HG03439 (cell line): Measurements from ENCODE around the gene PCSK5.

Experiments used
- ATAC-seq: cut with Tn5 transposase; IDR thresholded peaks from one replicate; pipeline ENCODE4 v1.9.1; 2021; ENCODE audit warnings: mild to moderate bottlenecking, moderate library complexity; ENCODE audit not compliant: unreplicated experiment

The PCSK5 gene

GRCh38 chr9:76115396-76115795 lies 224.9 kb downstream of the PCSK5 start:
- ATAC-seq, result no peak

DNA sequence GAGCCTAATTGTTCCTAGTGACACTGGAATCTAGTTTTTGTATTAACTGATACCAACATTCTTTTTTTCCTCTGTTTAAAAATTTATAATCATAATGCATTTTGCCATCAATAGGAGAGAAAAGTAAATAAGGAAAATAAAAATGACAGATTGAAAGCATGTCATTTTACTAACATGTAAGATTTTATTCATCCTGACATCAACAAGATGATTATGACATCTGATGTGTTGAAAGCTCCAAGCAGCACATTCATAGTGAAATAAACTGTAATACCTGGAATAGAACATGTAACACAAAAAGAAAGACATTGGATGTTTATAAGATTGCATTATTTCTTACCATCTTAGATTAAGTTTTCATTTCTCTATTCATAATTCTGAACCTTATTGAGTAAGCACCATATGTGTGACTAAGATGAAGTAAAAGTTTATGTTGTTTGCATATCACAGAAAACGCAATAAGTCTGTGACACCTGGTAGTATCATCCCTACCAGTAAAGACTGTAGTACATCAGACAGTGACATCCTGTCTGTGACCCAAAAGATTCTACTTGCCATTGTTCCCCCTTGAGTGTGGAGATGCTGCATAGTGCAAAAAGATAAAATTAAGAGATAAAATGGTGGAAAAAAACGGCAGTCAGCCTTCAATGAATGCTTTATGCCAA lies 225.6 kb downstream of the PCSK5 start:
- no peak for ATAC-seq

- ATAC-seq, result no peak
Measured at GRCh38 chr9:76116913-76117312, 226.4 kb downstream of the PCSK5 start.

DNA sequence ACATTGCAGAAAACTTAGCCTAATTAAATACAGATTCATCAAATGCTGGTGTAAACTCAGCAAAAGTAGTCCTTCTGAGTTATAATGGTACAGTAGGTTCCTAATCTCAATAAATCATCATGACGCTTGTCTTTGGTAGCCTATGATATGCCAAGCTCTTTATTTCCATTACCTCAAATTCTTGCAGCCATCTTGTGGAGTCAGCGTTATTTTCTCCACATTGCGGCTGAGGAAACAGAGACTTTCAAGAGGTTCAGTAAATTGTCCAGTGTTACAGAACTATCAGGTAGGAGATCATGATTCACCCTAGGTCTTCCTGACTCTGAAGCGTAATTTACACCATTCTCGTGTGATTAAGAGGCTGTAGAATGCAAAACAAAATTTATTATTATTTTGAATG lies 237.2 kb downstream of the PCSK5 start:
- no peak for ATAC-seq

GRCh38 chr9:76135902-76136301 lies 245.4 kb downstream of the PCSK5 start:
- no peak for ATAC-seq

DNA sequence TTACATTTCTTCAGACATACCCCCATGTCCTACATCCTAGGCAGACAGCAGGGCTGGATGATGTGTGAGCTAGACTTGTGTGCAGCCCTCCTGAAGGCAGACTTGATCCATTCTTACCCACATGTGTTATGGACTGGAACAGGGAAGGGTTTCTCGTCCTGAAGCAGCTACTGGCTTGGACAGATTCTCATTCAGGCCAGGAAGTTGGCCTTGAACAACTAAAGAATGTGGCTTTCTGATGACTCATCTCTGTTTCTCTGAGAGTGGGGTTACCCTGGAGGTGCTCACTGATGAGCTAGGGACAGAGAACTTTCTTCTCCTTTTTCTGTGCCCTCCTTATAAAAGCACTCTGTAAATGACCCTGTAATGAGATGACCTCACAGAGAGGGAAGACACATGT lies 246.5 kb downstream of the PCSK5 start:
- ATAC-seq, result no peak

GRCh38 chr9:76137931-76138330 lies 247.5 kb downstream of the PCSK5 start:
- no peak for ATAC-seq

DNA sequence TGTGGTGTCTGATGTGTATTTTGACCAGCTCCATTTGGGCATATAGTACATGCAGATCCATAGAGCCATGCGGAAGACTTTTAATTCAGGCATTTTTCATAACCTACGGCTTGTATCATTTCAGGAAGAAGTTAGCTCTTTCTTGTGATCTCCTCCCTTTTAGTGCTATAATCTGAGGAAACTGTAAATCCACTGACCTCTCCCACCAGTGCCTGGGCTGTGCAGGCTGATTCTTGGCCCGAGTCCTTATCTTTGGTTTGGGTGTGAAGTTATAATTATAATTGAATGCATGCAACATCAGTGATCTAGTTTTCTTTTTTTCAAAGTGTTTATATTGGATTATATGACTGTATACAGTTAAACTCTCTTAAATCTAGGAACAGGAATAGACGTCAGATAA lies 247.9 kb downstream of the PCSK5 start:
- no peak for ATAC-seq

- no peak for ATAC-seq
Measured at GRCh38 chr9:76143834-76144233, 253.4 kb downstream of the PCSK5 start.

DNA sequence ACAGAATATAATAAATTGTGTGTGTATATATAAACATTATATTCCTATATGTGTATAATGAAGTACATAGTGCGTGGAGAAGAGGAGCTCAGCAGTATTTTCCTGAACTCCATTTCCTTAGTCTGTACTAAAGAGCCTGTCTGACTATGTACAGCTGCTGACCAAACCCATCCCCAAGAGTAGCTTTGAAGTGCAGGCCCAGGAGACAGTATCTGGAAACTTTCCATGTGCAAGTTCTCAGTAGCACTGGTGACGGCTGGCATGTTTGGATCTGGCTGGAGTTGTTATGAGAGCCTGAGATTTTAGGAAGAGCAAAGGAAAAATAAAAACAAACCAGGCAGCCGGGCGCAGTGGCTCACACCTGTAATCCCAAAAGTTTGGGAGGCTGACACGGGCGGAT lies 259.5 kb downstream of the PCSK5 start:
- ATAC-seq, result no peak

DNA sequence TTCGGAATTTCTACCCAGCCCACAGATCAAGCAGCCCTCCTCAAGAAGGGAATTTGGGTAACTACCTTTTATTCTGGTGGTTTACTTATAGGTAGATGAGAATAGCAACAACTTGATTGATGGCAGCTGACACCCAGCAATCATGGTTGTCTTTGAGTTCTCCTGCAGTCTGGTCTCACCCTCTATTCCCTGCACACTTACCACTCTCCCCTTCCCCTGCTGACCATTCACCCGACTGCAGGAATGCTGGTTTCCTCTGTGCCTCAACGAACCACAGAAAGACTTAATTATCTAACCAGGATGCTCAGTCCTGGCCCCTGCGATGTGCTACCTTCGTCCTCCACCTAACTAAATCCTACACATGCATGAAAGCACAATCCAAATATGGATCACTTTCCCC lies 260.8 kb downstream of the PCSK5 start:
- no peak for ATAC-seq

DNA sequence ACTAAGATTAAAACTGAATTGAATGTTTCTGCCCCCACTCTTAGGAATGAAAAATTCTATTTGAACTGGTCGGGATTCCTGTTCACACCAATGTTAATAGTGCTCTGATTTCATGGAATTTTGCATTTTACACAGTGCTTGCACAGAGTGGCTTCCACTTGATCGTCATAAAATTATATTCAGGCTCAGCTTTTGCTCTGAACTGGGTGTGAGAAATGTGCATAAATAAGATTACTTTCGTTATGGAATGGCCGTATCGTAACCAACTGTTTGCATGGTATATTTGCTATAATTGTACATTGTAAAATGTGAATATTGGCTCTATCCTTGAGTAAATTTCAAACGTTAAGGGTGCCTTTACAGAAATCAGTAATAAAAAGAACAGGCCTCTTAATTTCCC lies 262.9 kb downstream of the PCSK5 start:
- ATAC-seq, result no peak

DNA sequence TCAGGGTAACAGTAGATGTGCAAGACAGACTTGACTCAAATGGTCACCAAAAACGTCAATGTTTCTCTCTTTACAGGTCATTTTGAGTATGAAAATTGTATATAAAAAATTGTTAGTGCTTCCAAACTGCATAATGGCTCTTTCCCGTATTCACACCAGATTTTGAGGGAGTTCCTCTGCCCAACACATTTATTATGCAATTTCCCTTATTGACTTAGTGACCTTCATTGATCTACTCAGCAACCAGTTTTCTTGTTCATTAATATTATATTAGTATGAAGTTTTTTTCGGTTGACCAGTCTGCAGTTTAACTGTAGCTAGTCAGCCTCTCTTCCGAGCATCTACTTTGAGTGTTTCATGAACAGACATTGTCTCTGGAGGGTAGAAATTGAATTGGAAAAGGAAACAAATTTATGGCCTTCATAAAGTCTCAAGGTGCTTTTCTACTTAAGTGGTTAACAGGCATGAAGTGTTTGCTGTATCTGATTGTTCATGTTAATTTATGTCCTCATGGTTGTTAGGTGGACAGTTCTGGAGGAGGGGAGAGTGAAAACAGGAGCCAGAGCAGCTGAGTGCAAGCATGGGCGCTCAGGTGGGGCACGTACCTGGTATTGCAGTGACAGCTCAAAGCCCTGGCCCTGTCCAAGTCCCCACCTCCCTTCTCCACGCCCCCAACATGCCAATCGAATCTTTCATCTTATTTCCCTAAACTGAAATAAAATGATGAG lies 263.6 kb downstream of the PCSK5 start:
- no peak for ATAC-seq

- no peak for ATAC-seq
Measured at GRCh38 chr9:76155361-76155760, 264.9 kb downstream of the PCSK5 start.

DNA sequence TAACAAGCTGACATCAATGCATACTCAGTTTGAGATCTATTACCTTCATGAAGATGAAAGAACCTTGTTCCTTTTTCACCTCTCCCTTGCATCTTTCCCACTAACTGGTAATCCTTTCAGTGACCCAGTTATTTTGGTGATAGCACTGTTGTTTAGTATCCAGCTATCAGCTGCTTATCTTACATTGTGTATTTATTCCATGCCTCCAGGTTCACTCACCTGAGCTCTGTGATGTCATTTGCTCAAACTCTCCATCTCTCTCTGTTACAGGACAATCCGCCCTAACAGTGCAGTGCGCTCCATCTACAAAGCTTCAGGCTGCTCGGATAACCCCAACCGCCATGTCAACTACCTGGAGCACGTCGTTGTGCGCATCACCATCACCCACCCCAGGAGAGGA lies 268.2 kb downstream of the PCSK5 start:
- ATAC-seq, result no peak

DNA sequence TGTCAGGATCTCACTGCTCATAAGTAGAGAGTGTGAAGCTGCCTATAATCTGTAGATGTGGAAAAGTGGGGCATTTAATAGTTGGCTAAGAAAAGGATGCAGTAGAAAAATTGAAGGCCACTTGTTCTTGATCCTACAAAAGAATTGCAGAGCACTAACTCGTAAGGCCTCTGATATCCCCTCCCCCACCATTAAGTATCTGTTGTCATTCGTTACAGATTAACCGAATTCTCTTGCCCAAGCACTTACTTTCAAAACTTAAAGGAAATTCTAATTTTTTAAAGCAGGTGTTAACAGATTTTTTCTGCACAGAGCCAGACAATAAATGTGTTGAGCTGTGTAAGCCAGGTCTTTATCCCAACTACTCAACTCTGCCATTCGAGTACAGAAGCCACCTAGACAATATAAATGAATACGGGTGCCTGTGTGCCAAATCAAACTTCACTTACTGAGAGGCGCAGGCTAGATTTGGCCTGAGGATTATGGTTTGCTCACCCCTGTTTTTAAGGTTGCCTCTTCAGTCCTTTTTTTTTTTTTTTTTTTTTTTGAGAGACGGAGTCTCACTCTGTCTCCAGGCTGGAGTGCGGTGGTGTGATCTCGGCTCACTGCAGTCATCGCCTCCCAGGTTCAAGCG lies 268.9 kb downstream of the PCSK5 start:
- ATAC-seq, result no peak

- ATAC-seq, result no peak
Measured at GRCh38 chr9:76161106-76161505, 270.6 kb downstream of the PCSK5 start.

DNA sequence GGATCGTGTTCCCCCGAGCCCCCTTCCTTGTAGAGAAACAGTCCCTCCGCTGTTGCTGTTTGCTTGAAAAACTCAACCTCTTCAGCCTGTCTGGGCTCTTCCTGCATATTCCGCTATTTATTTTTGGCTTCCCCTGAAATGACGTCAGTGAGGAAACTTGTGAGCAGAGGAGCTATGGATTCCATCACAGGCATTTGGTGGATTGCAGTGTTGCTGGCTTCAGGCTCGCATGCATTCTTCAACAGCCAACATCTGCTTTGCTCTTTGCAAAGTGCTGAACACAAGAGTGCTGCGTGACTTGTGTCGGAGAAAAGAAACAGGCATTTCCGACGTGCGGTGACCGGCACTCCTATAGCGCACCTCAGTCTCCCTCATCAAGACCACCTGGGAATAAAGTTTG lies 271.1 kb downstream of the PCSK5 start:
- no peak for ATAC-seq

DNA sequence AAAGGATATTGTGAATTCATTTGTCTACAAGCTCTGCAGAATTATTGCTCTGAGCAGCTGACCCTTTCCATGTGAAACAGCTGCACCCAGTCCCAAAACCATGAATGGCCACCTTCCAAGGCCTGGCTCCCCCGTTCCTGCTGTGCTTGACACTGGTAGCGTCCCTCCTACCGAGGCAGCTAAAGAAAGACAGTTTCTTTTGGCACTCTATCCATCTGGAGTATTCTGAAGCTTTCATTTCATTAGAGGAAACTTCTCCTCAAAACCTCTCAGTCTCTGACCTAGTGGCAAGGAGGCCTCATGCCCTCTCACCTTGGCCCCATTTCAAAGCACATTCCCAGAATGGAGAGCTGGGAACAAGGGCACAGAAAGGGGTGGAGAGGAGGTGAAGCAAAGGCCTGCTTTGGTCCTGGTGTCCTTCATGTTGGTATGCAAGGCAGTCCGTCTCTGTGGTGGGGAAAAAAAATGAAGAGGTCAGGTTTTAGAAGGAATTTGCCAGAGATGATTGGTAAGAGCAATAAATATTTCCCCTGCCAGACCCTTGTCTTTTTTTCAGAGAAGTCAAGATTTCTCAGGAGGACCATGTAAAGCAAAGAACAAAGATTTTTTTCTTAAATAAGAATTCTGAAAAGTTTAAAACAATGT lies 271.7 kb downstream of the PCSK5 start:
- ATAC-seq, result no peak

DNA sequence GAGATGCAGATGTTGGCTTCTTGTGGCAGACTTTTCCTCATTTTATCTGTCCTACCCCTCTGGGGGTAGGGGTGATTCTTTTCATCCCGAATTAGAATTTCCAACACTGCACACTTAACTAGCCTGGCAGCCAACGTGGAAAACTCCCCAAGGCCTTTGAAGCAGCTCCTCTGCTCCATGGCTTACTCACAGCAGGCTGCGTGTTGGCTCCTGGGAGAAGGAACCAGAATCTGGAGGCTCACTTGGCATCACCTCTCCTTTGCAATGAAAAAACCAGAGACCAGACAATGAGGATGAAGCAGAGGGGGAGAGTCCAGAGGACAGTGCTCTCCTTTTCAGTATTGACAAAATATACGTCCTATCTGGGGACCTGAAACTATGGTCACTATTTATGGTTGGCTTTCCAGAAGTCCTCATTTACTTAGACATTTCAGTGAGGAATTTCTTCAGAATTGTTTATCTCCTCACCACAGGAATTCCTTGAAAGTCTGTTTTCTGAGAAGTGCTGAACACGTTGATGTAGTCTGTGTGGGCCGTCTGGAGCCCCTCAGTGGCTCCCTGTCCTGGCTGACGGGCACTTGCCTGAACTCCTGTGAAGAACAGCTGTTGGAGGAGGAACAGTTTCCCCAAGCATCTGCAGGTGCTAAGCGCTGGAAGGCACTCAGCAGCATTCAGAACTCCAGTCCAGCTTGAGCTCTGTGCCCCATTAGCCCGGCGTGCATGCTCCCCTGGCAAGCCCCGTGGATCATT lies 272.5 kb downstream of the PCSK5 start:
- no peak for ATAC-seq

- no peak for ATAC-seq
Measured at GRCh38 chr9:76166526-76166925, 276.1 kb downstream of the PCSK5 start.
